Coronary artery (tissue), 2 donors: ENCODE results near the gene PLK5.

Experiments used
- DNase-seq: peaks from one replicate; pipeline ENCODE4 v3.0.0-alpha.2; 2017; ENCODE audit warnings: low spot score
- H3K27ac ChIP-seq, 2 donors: fragments of 200-600 bp; sonication (generic); one replicate each; pipeline ENCODE4 v1.5.1; 2016 to 2019
- H3K4me3 ChIP-seq: fragments of 200-600 bp; sonication (generic); 2 replicates; pipeline ENCODE4 v1.5.1; 2016; ENCODE audit warnings: mild to moderate bottlenecking, moderate library complexity
- CTCF ChIP-seq: fragments of 200-600 bp; sonication (generic); IDR thresholded peaks from one replicate; pipeline ENCODE4 v1.5.1; 2019; ENCODE audit warnings: antibody characterized with exemption

The PLK5 gene

DNA sequence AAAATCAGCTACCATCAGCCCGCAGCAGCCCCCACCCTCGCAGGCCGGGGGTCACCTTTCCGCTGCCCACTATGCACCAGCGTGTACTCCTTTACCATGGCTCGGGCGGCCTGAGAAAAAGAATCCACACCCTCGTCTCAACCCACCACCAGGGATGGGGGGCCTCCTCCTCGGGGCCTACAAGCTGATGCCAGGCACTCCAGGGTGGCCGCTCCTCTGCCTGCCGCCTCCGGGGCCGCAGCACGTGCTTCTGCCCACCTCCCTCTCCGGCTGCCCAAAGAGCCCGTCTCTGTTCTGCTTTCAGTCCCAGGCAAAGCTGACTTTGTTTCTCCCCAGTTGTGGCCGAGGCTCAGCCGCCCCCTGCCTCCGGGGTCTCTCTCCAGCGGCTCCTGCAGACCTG is 55.3 kb downstream of the PLK5 start:
- no peak for TF ChIP-seq CTCF

GRCh38 chr19:1580382-1580781 is 56.5 kb downstream of the PLK5 start:
- no peak overlapping the region for H3K27ac ChIP-seq
- no peak for TF ChIP-seq CTCF
- DNase-seq: peak; percentile 62
- no peak overlapping the region for H3K4me3 ChIP-seq

More for the DNA sequence above, 55.3 kb downstream of the PLK5 start:
- H3K4me3 ChIP-seq: no peak overlapping the region
- H3K27ac ChIP-seq: no peak overlapping the region
- no peak for DNase-seq

- Histone ChIP-seq H3K27ac (no peak overlapping the region), H3K4me3 (no peak overlapping the region)
- DNase-seq: no peak
- TF ChIP-seq CTCF: no peak
Observed at GRCh38 chr19:1580957-1581356, 57.1 kb downstream of the PLK5 start.

- Histone ChIP-seq H3K27ac (no peak overlapping the region), H3K4me3 (no peak overlapping the region)
- TF ChIP-seq CTCF: no peak
- DNase-seq: no peak
Observed at GRCh38 chr19:1582201-1582600, 58.3 kb downstream of the PLK5 start.

- no peak for DNase-seq
- Histone ChIP-seq H3K27ac (no peak overlapping the region), H3K4me3 (no peak overlapping the region)
- no peak for TF ChIP-seq CTCF
Observed at GRCh38 chr19:1584500-1585242, 60.8 kb downstream of the PLK5 start.

- no peak overlapping the region for H3K27ac ChIP-seq
- DNase-seq: no peak
- TF ChIP-seq CTCF: no peak
- H3K4me3 ChIP-seq: no peak overlapping the region
Observed at GRCh38 chr19:1585243-1585580, 61.3 kb downstream of the PLK5 start.
